ENCODE data around the gene GNGT1. TPM values are rescaled to one million over a fixed set of nuclear protein-coding genes. Genes with fewer than 3 reads are reported as not detected.

GNGT1 gene
- total and polyA plus RNA-seq, 2 donors (not counting 3 experiments of a cell fraction or from before 2014, with no cell fraction given), result not detected

GRCh38 chr7:93883078-93883916, 23.1 kb upstream of the GNGT1 start:
- Histone ChIP-seq H3K4me1 (ENCODE audit: control insufficient read depth, extremely low read depth, insufficient read depth, low read length) (no peaks in the 10 kb centered on the region), H3K4me3 (replicated peaks in 1 of 3; ENCODE audit: insufficient read depth in 1 of 3, low read depth in 1 of 3, low read length in 3 of 3) (no peak overlapping the region), H3K9me3 (replicated peaks; ENCODE audit: control insufficient read depth, insufficient read depth, low read length) (no peaks in the 10 kb centered on the region), H3K36me3 (ENCODE audit: control insufficient read depth in 2 of 2, extremely low read depth in 1 of 2, insufficient read depth in 2 of 2, low read length in 2 of 2) (no peaks in the 10 kb centered on the region), H3K9ac (replicated peaks; ENCODE audit: extremely low read depth, insufficient read depth, low read length) (peak overlapping the region; percentile 1), H3K27me3 (ENCODE audit: control insufficient read depth in 2 of 2, insufficient read depth in 2 of 2, low read length in 2 of 2) (no peaks in the 10 kb centered on the region), H3K4me2 (ENCODE audit: insufficient read depth, low read length) (no peak overlapping the region), H4K20me1 (replicated peaks; ENCODE audit: control insufficient read depth, extremely low read depth, insufficient read depth, low read length) (no peaks in the 10 kb centered on the region), H3K79me2 (ENCODE audit: control insufficient read depth, insufficient read depth, low read length) (no peaks in the 10 kb centered on the region), H3K27ac (ENCODE audit: insufficient read depth, low read depth, low read length) (no peak overlapping the region), H3K9me1 (replicated peaks; ENCODE audit: control insufficient read depth, extremely low read depth, insufficient read depth, low read length) (no peaks in the 10 kb centered on the region), H2AFZ (ENCODE audit: low read depth, low read length) (no peak overlapping the region)
- POLR2A ChIA-PET, result no interaction called here
- FAIRE-seq (no peak), DNase-seq (ENCODE audit: low read depth, low spot score) (no peak)
- CTCF ChIA-PET, result no interaction called here
- dilution Hi-C loops (cut with MboI; ENCODE audit: extremely low pct_ligation_motif_present, low sequenced_read_pairs) (no loop called here), intact Hi-C loops (cut with micrococcal nuclease) (no loop called here)
- TF ChIP-seq GATA2 (IDR thresholded peaks at IDR 0.05; ENCODE audit: insufficient read depth, insufficient read length, low read depth, low read length), result no peak
- TF ChIP-seq MYC (IDR thresholded peaks at IDR 0.05; ENCODE audit: low read depth, low read length), result no peak
- no peak for TF ChIP-seq CTCF (IDR thresholded peaks at IDR 0.05; ENCODE audit: extremely low read depth in 1 of 2, insufficient read depth in 1 of 2, low read depth in 1 of 2, low read length in 2 of 2)
- no peak for TF ChIP-seq FOS (IDR thresholded peaks at IDR 0.05; ENCODE audit: borderline replicate concordance, insufficient read depth, low read length)
- TF ChIP-seq EZH2 (IDR thresholded peaks at IDR 0.05; ENCODE audit: borderline replicate concordance, low read depth, low read length, severe bottlenecking), result no peak
- TF ChIP-seq POLR2AphosphoS5 (IDR thresholded peaks at IDR 0.05; ENCODE audit: insufficient read depth, low read depth, low read length), result no peak
- TF ChIP-seq JUN (IDR thresholded peaks at IDR 0.05; ENCODE audit: borderline replicate concordance, insufficient read depth, insufficient read length, low read depth), result no peak
- no peak for TF ChIP-seq MAX (IDR thresholded peaks at IDR 0.05; ENCODE audit: insufficient read depth, insufficient read length)
- no peak for TF ChIP-seq POLR2A (IDR thresholded peaks at IDR 0.05; ENCODE audit: low read depth, low read length)
- no TSS peak for BruUV-seq (replicated peaks)

Measured in endothelial cell of umbilical vein (primary cell).